Measurements from ENCODE around the gene ADAT3. TPM values are rescaled to one million over a fixed set of nuclear protein-coding genes. Genes with fewer than 3 reads are reported as not detected.
"Not testable (repeated sequence)": the region's sequence is repeated elsewhere in the genome, so short reads cannot be mapped to it uniquely, and the experiment has no call there.

ADAT3 gene
- total and polyA plus RNA-seq, 2 experiments from 2014 or later: 2.4 to 11.0 TPM

DNA sequence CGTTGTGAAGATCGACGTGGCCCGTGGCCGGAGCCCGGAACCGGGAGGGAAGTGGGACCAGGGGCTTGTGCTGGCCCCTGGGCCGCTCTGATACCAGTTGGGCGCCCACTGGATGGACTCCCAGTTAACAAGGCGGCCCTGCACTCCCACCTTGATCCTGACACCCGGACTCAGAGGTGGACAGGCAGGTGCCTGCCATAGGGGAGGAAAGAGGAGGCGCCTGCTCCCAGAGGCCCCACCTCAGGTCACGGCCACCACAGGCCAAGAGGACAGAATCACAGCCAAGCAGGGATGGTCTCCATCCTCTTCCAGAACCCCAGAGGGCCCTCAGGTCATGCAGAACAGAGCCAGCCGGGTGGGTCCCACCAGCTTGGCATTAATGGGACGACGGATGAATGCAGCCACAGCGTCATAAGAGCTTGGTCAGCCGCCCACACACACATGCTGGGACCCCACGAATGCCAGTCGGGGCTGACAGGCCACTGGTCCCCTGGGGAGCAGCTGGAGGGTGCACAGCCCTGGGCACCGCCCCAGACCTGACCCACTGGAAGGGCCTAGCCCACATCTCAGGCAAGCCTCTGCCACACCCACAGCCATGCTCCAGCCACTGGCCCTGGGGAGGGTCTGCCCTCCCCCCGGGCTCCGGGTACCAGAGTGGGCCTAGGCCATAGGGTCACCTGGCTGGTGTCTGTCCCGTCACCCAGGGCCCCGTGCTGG is 32.2 kb upstream of the ADAT3 start:
- Histone ChIP-seq H2AFZ (no peak overlapping the region), H3K9me3 (ENCODE audit: low read depth) (no peaks in the 10 kb centered on the region), H4K20me1 (ENCODE audit: insufficient read depth, poor library complexity, severe bottlenecking) (peaks cover 22% of the 10 kb centered on the region), H3K4me3 (no peak overlapping the region), H3K27ac (no peak overlapping the region), H3K27me3 (no peaks in the 10 kb centered on the region), H3K79me2 (peaks cover 62% of the 10 kb centered on the region), H3K36me3 (replicated peaks; ENCODE audit: insufficient read depth, low read depth) (no peaks in the 10 kb centered on the region), H3K4me1 (ENCODE audit: insufficient read depth) (peaks cover 27% of the 10 kb centered on the region), H3K4me2 (peak overlapping the region; percentile 97), H3K9me2 (replicated peaks; ENCODE audit: insufficient read depth) (no peaks in the 10 kb centered on the region)
- no peak for DNase-seq (ENCODE audit: low spot score)
- WGBS (ENCODE audit: low lambda C conversion rate, missing lambda C conversion rate): 91% methylated on average over 25 of the region's 25 CpGs
- TF ChIP-seq, protein P1, sequence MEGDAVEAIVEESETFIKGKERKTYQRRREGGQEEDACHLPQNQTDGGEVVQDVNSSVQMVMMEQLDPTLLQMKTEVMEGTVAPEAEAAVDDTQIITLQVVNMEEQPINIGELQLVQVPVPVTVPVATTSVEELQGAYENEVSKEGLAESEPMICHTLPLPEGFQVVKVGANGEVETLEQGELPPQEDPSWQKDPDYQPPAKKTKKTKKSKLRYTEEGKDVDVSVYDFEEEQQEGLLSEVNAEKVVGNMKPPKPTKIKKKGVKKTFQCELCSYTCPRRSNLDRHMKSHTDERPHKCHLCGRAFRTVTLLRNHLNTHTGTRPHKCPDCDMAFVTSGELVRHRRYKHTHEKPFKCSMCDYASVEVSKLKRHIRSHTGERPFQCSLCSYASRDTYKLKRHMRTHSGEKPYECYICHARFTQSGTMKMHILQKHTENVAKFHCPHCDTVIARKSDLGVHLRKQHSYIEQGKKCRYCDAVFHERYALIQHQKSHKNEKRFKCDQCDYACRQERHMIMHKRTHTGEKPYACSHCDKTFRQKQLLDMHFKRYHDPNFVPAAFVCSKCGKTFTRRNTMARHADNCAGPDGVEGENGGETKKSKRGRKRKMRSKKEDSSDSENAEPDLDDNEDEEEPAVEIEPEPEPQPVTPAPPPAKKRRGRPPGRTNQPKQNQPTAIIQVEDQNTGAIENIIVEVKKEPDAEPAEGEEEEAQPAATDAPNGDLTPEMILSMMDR (IDR thresholded peaks at IDR 0.05; ENCODE audit: poor library complexity): no peak
- TF ChIP-seq EZH2phosphoT487 (IDR thresholded peaks at IDR 0.05; ENCODE audit: low read depth, severe bottlenecking, unreplicated experiment) (no peak), EZH2 (IDR thresholded peaks at IDR 0.05; ENCODE audit: borderline replicate concordance) (no peak)

- H3K4me2 ChIP-seq: peak overlapping the region; percentile 97
Observed at GRCh38 chr19:1873524-1874473, 31.4 kb upstream of the ADAT3 start.

GRCh38 chr19:1874554-1875185 is 30.5 kb upstream of the ADAT3 start:
- Histone ChIP-seq H2AFZ (no peak overlapping the region), H3K27me3 (no peaks in the 10 kb centered on the region), H3K9me2 (replicated peaks; ENCODE audit: insufficient read depth) (no peaks in the 10 kb centered on the region), H4K20me1 (ENCODE audit: insufficient read depth, poor library complexity, severe bottlenecking) (peaks cover 22% of the 10 kb centered on the region), H3K4me1 (ENCODE audit: insufficient read depth) (peaks cover 27% of the 10 kb centered on the region), H3K4me3 (peak overlapping the region; percentile 86), H3K9me3 (ENCODE audit: low read depth) (no peaks in the 10 kb centered on the region), H3K27ac (peak overlapping the region; percentile 97), H3K4me2 (peak overlapping the region; percentile 97), H3K36me3 (replicated peaks; ENCODE audit: insufficient read depth, low read depth) (no peaks in the 10 kb centered on the region), H3K79me2 (peaks cover 59% of the 10 kb centered on the region)
- TF ChIP-seq EZH2phosphoT487 (IDR thresholded peaks at IDR 0.05; ENCODE audit: low read depth, severe bottlenecking, unreplicated experiment): no peak
- TF ChIP-seq EZH2 (IDR thresholded peaks at IDR 0.05; ENCODE audit: borderline replicate concordance): no peak
- TF ChIP-seq, protein P1 (IDR thresholded peaks at IDR 0.05; ENCODE audit: poor library complexity): no peak
- no peak for DNase-seq (ENCODE audit: low spot score)
- whole genome bisulfite sequencing (ENCODE audit: low lambda C conversion rate, missing lambda C conversion rate): 37% methylated on average over 16 of the region's 16 CpGs

More at GRCh38 chr19:1873524-1874473, 31.4 kb upstream of the ADAT3 start:
- Histone ChIP-seq H3K27me3 (no peaks in the 10 kb centered on the region), H2AFZ (no peak overlapping the region), H3K79me2 (peaks cover 62% of the 10 kb centered on the region), H4K20me1 (ENCODE audit: insufficient read depth, poor library complexity, severe bottlenecking) (peaks cover 22% of the 10 kb centered on the region), H3K27ac (no peak overlapping the region), H3K4me3 (no peak overlapping the region), H3K9me3 (ENCODE audit: low read depth) (no peaks in the 10 kb centered on the region), H3K36me3 (replicated peaks; ENCODE audit: insufficient read depth, low read depth) (no peaks in the 10 kb centered on the region), H3K9me2 (replicated peaks; ENCODE audit: insufficient read depth) (no peaks in the 10 kb centered on the region), H3K4me1 (ENCODE audit: insufficient read depth) (peaks cover 27% of the 10 kb centered on the region)
- no peak for TF ChIP-seq EZH2 (IDR thresholded peaks at IDR 0.05; ENCODE audit: borderline replicate concordance)
- TF ChIP-seq, protein P1 (IDR thresholded peaks at IDR 0.05; ENCODE audit: poor library complexity): no peak
- TF ChIP-seq EZH2phosphoT487 (IDR thresholded peaks at IDR 0.05; ENCODE audit: low read depth, severe bottlenecking, unreplicated experiment): no peak
- no peak for DNase-seq (ENCODE audit: low spot score)
- WGBS (ENCODE audit: low lambda C conversion rate, missing lambda C conversion rate): 83% methylated on average over 29 of the region's 29 CpGs

DNA sequence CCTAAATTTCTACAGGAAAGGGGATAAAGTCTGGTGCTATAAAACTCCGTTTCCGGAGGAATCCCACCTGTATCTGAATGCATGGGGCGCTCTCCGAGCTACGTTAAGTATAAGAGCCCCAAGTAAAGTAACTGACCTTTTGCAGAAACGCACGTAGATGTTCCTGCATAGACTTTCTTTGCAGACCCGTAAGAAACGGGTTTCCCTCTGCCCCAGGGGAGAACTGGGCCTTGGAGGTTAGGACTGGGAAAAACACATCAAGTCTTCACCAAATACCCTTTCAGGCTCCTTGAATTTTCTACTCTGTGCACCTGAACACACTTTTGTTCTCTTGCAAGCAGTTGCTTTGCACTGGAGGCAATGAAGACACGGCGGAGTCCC is 29.9 kb upstream of the ADAT3 start:
- H3K27ac ChIP-seq: peak overlapping the region; percentile 97
- not testable (repeated sequence) for H3K9me2 ChIP-seq (replicated peaks; ENCODE audit: insufficient read depth); H3K36me3 ChIP-seq (replicated peaks; ENCODE audit: insufficient read depth, low read depth); H3K27me3 ChIP-seq; DNase-seq (ENCODE audit: low spot score); H3K9me3 ChIP-seq (ENCODE audit: low read depth); H2AFZ ChIP-seq
- H3K79me2 ChIP-seq: peaks cover 59% of the 10 kb centered on the region
- peak overlapping the region; percentile 97 for H3K4me2 ChIP-seq
- H3K4me1 ChIP-seq (ENCODE audit: insufficient read depth): peaks cover 27% of the 10 kb centered on the region
- H3K4me3 ChIP-seq: peak overlapping the region; percentile 86
- H4K20me1 ChIP-seq (ENCODE audit: insufficient read depth, poor library complexity, severe bottlenecking): peaks cover 22% of the 10 kb centered on the region
- 2% methylated on average over 11 of the region's 11 CpGs for WGBS (ENCODE audit: low lambda C conversion rate, missing lambda C conversion rate)
